Ovary (tissue), 3 donors: ENCODE data around the gene RPS27.

ENCODE experiments used
- CTCF ChIP-seq, 3 donors: fragments of 450-650 bp in 2 of 3; fragments of 200-600 bp in 1 of 3; IDR thresholded peaks; one replicate each; pipeline versions ENCODE4 v1.5.1 to v1.8.0; 2016 to 2022; ENCODE audit warnings: antibody characterized with exemption in 3 of 3, mild to moderate bottlenecking in 1 of 3
- EP300 ChIP-seq: sonication (generic); formaldehyde crosslinking; IDR thresholded peaks from one replicate; pipeline ENCODE4 v1.6.1; 2017; ENCODE audit warnings: antibody characterized with exemption
- POLR2A ChIP-seq: fragments of 450-650 bp; IDR thresholded peaks from one replicate; pipeline ENCODE4 v1.6.1; 2017; ENCODE audit warnings: antibody characterized with exemption, mild to moderate bottlenecking, moderate library complexity
- donor health status: DM: no; HTN: no; CAD: no.

DNA sequence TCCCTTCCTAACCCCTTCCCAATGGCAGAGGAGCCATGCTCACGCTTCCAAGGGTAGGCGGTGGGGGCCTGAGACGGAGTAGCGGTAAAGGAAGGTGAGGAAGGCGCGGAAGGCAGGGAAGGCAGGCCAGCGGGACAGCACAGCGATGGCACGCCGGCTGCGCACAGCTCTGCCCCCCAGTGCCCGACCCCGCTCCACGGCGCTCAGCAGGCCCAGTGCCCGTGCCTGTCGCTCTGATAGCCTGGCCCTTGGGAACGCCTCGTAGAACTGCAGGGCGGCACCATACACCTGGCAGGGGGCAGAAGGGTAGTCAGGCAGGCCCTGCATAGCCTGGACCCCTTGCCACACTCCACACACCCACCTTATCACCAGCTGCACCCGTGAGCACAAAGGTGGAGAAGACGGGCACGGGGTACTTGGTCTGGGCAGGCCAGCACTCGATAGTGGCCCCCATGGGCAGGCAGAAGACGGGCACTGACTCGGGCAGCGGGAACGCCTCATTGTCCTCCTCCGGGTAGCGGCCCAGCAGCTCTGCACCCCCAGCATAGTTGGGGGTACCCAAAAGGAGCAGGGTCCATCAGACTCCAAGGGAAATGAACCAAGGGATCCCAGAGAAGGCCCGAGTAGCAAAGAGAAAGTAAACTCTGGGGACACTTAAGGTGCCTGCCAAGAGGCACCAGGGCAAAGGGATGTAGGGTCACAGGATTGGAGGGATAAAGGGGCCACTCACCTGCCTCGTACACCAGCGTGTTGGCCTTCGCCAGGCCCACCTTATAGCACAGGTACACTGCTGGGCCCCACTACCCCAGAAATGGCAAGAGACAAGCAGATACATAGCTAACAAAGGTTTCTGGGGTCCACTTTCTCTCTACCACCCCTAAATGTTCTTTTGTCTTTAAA is 48.5 kb upstream of the RPS27 start:
- no peak for TF ChIP-seq CTCF (IDR thresholded peaks at IDR 0.05)
- no peak for TF ChIP-seq POLR2A
- no peak for TF ChIP-seq EP300
